ENCODE results near the gene FSTL1. TPM values are rescaled to one million over a fixed set of nuclear protein-coding genes. Genes with fewer than 3 reads are reported as not detected.

The FSTL1 gene
- polyA plus RNA-seq, 1 of the 3 experiments (the other 2 are of a cell fraction): 329 TPM

- no peak for TF ChIP-seq MAX (IDR thresholded peaks at IDR 0.05; ENCODE audit: low read depth)
Observed at GRCh38 chr3:120418446-120418845, 32.3 kb downstream of the FSTL1 start (continued).

- ChIA-PET POLR2A (interaction anchor here (0.5 to 2.7 kb wide), 7 partner anchors 33 to 322 kb away, joined by 3 to 18 read pairs (median 7); partner anchors contain the start of genes FSTL1 and LRRC58), CTCF (interaction anchor here (0.6 to 12.9 kb wide), 64 partner anchors 9 to 713 kb away, joined by 3 to 269 read pairs (median 4); partner anchors contain the start of genes FSTL1 and LRRC58)
- Histone ChIP-seq H3K9ac (peak overlapping the region; percentile 59; the same call in 1 of the 2 replicates), H3K4me1 (ENCODE audit: control insufficient read depth in 1 of 2, insufficient read depth in 2 of 2, low read depth in 1 of 2, low read length in 1 of 2) (peaks cover 23 to 27% of the 10 kb centered on the region in 2 experiments), H3K9me2 (no peaks in the 10 kb centered on the region), H3K27ac (ENCODE audit: low read depth in 2 of 2, low read length in 1 of 2) (peak overlapping the region; percentile 96 to 98), H4K20me1 (ENCODE audit: insufficient read depth) (peaks cover 10% of the 10 kb centered on the region), H3K79me2 (ENCODE audit: insufficient read depth) (peaks cover 75% of the 10 kb centered on the region), H3K36me3 (replicated peaks in 1 of 2; ENCODE audit: control insufficient read depth in 1 of 2, insufficient read depth in 2 of 2, low read length in 1 of 2) (peaks cover 21 to 46% of the 10 kb centered on the region in 2 experiments), H3K27me3 (ENCODE audit: insufficient read depth) (no peaks in the 10 kb centered on the region), H3K4me3 (ENCODE audit: low read depth in 2 of 2, low read length in 1 of 2) (peak overlapping the region; percentile 34 to 46; a peak in 3 of 4 replicates), H2AFZ (ENCODE audit: low read depth) (peak overlapping the region; percentile 32; the same call in 1 of the 2 replicates), H3F3A (replicated peaks; ENCODE audit: insufficient read depth) (peaks cover 32% of the 10 kb centered on the region), H3K4me2 (peak overlapping the region; percentile 76), H3K9me3 (no peaks in the 10 kb centered on the region)
- WGBS (ENCODE audit: low lambda C conversion rate): 4% methylated on average over 9 of the region's 9 CpGs
- DNase-seq: peak; percentile 89
- peak; percentile 37; the same call in 1 of the 2 replicates for TF ChIP-seq GABPA (IDR thresholded peaks at IDR 0.05; ENCODE audit: low read depth)
- peak; percentile 68 for TF ChIP-seq ELF1 (IDR thresholded peaks at IDR 0.05)
- TF ChIP-seq REST (IDR thresholded peaks at IDR 0.05; ENCODE audit: low read depth, low read length): no peak
- no peak for TF ChIP-seq MEF2A (IDR thresholded peaks at IDR 0.05; ENCODE audit: borderline replicate concordance, low read depth)
- TF ChIP-seq EP300 (IDR thresholded peaks at IDR 0.05; ENCODE audit: borderline replicate concordance in 1 of 2, low read depth in 1 of 2, low read length in 1 of 2): peak in 1 of 2 experiments; percentile 80; a peak in 2 of 4 replicates
- TF ChIP-seq NFIC (IDR thresholded peaks at IDR 0.05; ENCODE audit: borderline replicate concordance): no peak
- no peak for TF ChIP-seq RXRA (IDR thresholded peaks at IDR 0.05; ENCODE audit: borderline replicate concordance, low read depth)
- no peak for TF ChIP-seq EZH2phosphoT487 (IDR thresholded peaks at IDR 0.05; ENCODE audit: borderline replicate concordance, low read depth)
- peak; percentile 92 for TF ChIP-seq FOXM1 (IDR thresholded peaks at IDR 0.05; ENCODE audit: low read depth)
- TF ChIP-seq TCF12 (IDR thresholded peaks at IDR 0.05): no peak; the same call in 1 of the 2 replicates
- peak; percentile 81 for TF ChIP-seq SMC3 (IDR thresholded peaks at IDR 0.05; ENCODE audit: low read depth, low read length)
- no peak for TF ChIP-seq PBX3 (IDR thresholded peaks at IDR 0.05)
- peak; percentile 93 for TF ChIP-seq CTCF (IDR thresholded peaks at IDR 0.05)
- TF ChIP-seq TEAD4 (IDR thresholded peaks at IDR 0.05; ENCODE audit: borderline replicate concordance, insufficient read depth): no peak
- peak; percentile 32; the same call in 1 of the 2 replicates for TF ChIP-seq MAX (IDR thresholded peaks at IDR 0.05; ENCODE audit: low read depth)
- TF ChIP-seq RCOR1 (IDR thresholded peaks at IDR 0.05; ENCODE audit: low read length): peak; percentile 25; the same call in 1 of the 2 replicates
- TF ChIP-seq RFX5 (IDR thresholded peaks at IDR 0.05; ENCODE audit: low read length): peak; percentile 98
- no peak for TF ChIP-seq USF1 (IDR thresholded peaks at IDR 0.05; ENCODE audit: borderline replicate concordance, low read depth)
- peak; percentile 92 for TF ChIP-seq RAD21 (IDR thresholded peaks at IDR 0.05; ENCODE audit: low read length)
- TF ChIP-seq CHD2 (IDR thresholded peaks at IDR 0.05; ENCODE audit: low read length, partially characterized antibody): no peak
- no peak for TF ChIP-seq USF2 (IDR thresholded peaks at IDR 0.05; ENCODE audit: borderline replicate concordance, low read depth, low read length)
- no peak for TF ChIP-seq NRF1 (IDR thresholded peaks at IDR 0.05; ENCODE audit: low read depth, low read length)
Observed at GRCh38 chr3:120417272-120417911, 33.4 kb downstream of the FSTL1 start.

Measured in SK-N-SH (cell line).